SU-DHL-6 (cell line): Measurements from ENCODE around the gene HNRNPH1.

Experiments
- H2AFZ ChIP-seq: fragments of 200-600 bp; sonication (generic); 2 replicates; pipeline ENCODE4 v1.6.1; 2014; ENCODE audit warnings: low read depth, mild to moderate bottlenecking, moderate library complexity, mixed read lengths, antibody characterized with exemption, low read length; ENCODE audit not compliant: severe bottlenecking
- H3F3A ChIP-seq: fragments of 200-600 bp; shearing (Covaris generic); 2 replicates; pipeline ENCODE4 v1.6.0; 2016; ENCODE audit warnings: antibody characterized with exemption, mild to moderate bottlenecking; ENCODE audit not compliant: insufficient read depth
- H3K27ac ChIP-seq: fragments of 200-600 bp; sonication (generic); 2 replicates; pipeline ENCODE4 v1.5.1; 2016; ENCODE audit warnings: low read depth, mild to moderate bottlenecking, low read length, moderate library complexity, mixed read lengths
- H3K27me3 ChIP-seq: fragments of 200-600 bp; sonication (generic), shearing (Covaris generic); 2 replicates; pipeline ENCODE4 v1.6.0; 2014; ENCODE audit warnings: mild to moderate bottlenecking, low read length
- H3K36me3 ChIP-seq: fragments of 200-600 bp; sonication (generic); 2 replicates; pipeline ENCODE4 v1.6.1; 2014; ENCODE audit warnings: mild to moderate bottlenecking, low read length, mixed read lengths
- H3K4me2 ChIP-seq: fragments of 300-600, 200-600 bp; shearing (Covaris generic), sonication (generic); 2 replicates; pipeline ENCODE4 v1.6.0; 2014; ENCODE audit warnings: low read length, low read depth, mild to moderate bottlenecking; ENCODE audit not compliant: poor library complexity, severe bottlenecking
- H3K4me3 ChIP-seq: fragments of 200-600 bp; sonication (generic); 2 replicates; pipeline ENCODE4 v1.5.1; 2014; ENCODE audit warnings: antibody characterized with exemption, low read length, mild to moderate bottlenecking, mixed read lengths; ENCODE audit not compliant: insufficient read depth, poor library complexity, severe bottlenecking
- H3K79me2 ChIP-seq: fragments of 200-600 bp; sonication (generic); 2 replicates; pipeline ENCODE4 v1.6.1; 2014; ENCODE audit warnings: mild to moderate bottlenecking, low read length, moderate library complexity; ENCODE audit not compliant: insufficient read depth
- H3K9ac ChIP-seq: fragments of 200-600 bp; sonication (generic); 2 replicates; pipeline ENCODE4 v1.7.0; 2014; ENCODE audit warnings: mild to moderate bottlenecking, low read length
- H3K9me2 ChIP-seq: fragments of 200-600 bp; sonication (generic); replicated peaks from 2 replicates; pipeline ENCODE4 v1.6.1; 2014; ENCODE audit warnings: low read length; ENCODE audit not compliant: insufficient read depth
- H3K9me3 ChIP-seq: fragments of 200-600 bp; sonication (generic); 2 replicates; pipeline ENCODE4 v1.6.1; 2014; ENCODE audit warnings: low read length, mixed read lengths; ENCODE audit not compliant: insufficient read depth
- H4K20me1 ChIP-seq: fragments of 200-600 bp; sonication (generic); 2 replicates; pipeline ENCODE4 v1.6.1; 2014; ENCODE audit warnings: low read depth, mild to moderate bottlenecking, antibody characterized with exemption, low read length, moderate library complexity, mixed read lengths
- CTCF ChIP-seq: fragments of 200-600 bp; sonication (generic); IDR thresholded peaks from one replicate; pipeline ENCODE4 v1.5.1; 2017; ENCODE audit warnings: antibody characterized with exemption, mild to moderate bottlenecking, low read length, moderate library complexity; ENCODE audit not compliant: insufficient read depth, poor library complexity, severe bottlenecking
- EZH2phosphoT487 ChIP-seq: fragments of 200-600 bp; sonication (generic), shearing (Covaris generic); conservative IDR thresholded peaks from 2 replicates; pipeline ENCODE4 v1.6.1; 2018; ENCODE audit warnings: mild to moderate bottlenecking, antibody characterized with exemption, low read length, moderate library complexity, mixed read lengths

Gene HNRNPH1

GRCh38 chr5:179607160-179607931 lies 16.1 kb downstream of the HNRNPH1 start:
- H3K27ac ChIP-seq: no peak overlapping the region
- no peak overlapping the region for H3K4me2 ChIP-seq
- no peak overlapping the region for H2AFZ ChIP-seq

GRCh38 chr5:179606910-179607159 lies 16.6 kb downstream of the HNRNPH1 start:
- no peak for TF ChIP-seq CTCF
- no peak for TF ChIP-seq EZH2phosphoT487
- H3K36me3 ChIP-seq: 0 out of 2 replicates have a peak, but pooled peaks cover 2% of the 10 kb centered on the region
- H3K9me3 ChIP-seq: no peaks in the 10 kb centered on the region
- H3K4me2 ChIP-seq: no peak overlapping the region
- H3K27ac ChIP-seq: no peak overlapping the region
- no peaks in the 10 kb centered on the region for H3K79me2 ChIP-seq
- H4K20me1 ChIP-seq: no peaks in the 10 kb centered on the region; the same call in 1 of the 2 replicates
- peaks cover 35% of the 10 kb centered on the region for H3F3A ChIP-seq
- H2AFZ ChIP-seq: no peak overlapping the region
- H3K9ac ChIP-seq: no peak overlapping the region
- no peak overlapping the region for H3K4me3 ChIP-seq
- no peaks in the 10 kb centered on the region for H3K9me2 ChIP-seq
- H3K27me3 ChIP-seq: no peaks in the 10 kb centered on the region

More at GRCh38 chr5:179607160-179607931, 16.1 kb downstream of the HNRNPH1 start:
- H3K9me3 ChIP-seq: no peaks in the 10 kb centered on the region
- H3F3A ChIP-seq: peaks cover 37% of the 10 kb centered on the region
- H3K9ac ChIP-seq: no peak overlapping the region
- no peaks in the 10 kb centered on the region for H3K27me3 ChIP-seq
- TF ChIP-seq EZH2phosphoT487 (no peak), CTCF (no peak)
- H3K4me3 ChIP-seq: no peak overlapping the region
- H4K20me1 ChIP-seq: no peaks in the 10 kb centered on the region; the same call in 1 of the 2 replicates
- H3K9me2 ChIP-seq: no peaks in the 10 kb centered on the region
- 0 out of 2 replicates have a peak, but pooled peaks cover 3% of the 10 kb centered on the region for H3K36me3 ChIP-seq
- no peaks in the 10 kb centered on the region for H3K79me2 ChIP-seq

- H3F3A ChIP-seq: peaks cover 29% of the 10 kb centered on the region
- H3K9ac ChIP-seq: no peak overlapping the region
- H3K27me3 ChIP-seq: no peaks in the 10 kb centered on the region
- no peaks in the 10 kb centered on the region for H3K9me2 ChIP-seq
- H2AFZ ChIP-seq: no peak overlapping the region
- H3K79me2 ChIP-seq: no peaks in the 10 kb centered on the region
- H3K4me3 ChIP-seq: no peak overlapping the region
- no peak overlapping the region for H3K4me2 ChIP-seq
- TF ChIP-seq EZH2phosphoT487 (no peak), CTCF (no peak)
- no peak overlapping the region for H3K27ac ChIP-seq
- H3K36me3 ChIP-seq: no peaks in the 10 kb centered on the region
- H3K9me3 ChIP-seq: no peaks in the 10 kb centered on the region
- H4K20me1 ChIP-seq: no peaks in the 10 kb centered on the region
Observed at GRCh38 chr5:179606071-179606909, 17.2 kb downstream of the HNRNPH1 start.
